Stimulated activated CD4-positive, alpha-beta T cell treated with anti-CD3 and anti-CD28 coated beads, Interleukin-1b, Interleukin-23, amount 100 ng/mL, for 48 hours (primary cell): Measurements from ENCODE around the gene SMCO2.
A peak's percentile ranks its signal among the peaks of the same experiment; 100 is the strongest.
"Not testable (repeated sequence)": the region's sequence is repeated elsewhere in the genome, so short reads cannot be mapped to it uniquely, and the experiment has no call there.

Experiments
- DNase-seq: peaks from one replicate; pipeline ENCODE4 v3.0.0-alpha.2; 2020

The SMCO2 gene

DNA sequence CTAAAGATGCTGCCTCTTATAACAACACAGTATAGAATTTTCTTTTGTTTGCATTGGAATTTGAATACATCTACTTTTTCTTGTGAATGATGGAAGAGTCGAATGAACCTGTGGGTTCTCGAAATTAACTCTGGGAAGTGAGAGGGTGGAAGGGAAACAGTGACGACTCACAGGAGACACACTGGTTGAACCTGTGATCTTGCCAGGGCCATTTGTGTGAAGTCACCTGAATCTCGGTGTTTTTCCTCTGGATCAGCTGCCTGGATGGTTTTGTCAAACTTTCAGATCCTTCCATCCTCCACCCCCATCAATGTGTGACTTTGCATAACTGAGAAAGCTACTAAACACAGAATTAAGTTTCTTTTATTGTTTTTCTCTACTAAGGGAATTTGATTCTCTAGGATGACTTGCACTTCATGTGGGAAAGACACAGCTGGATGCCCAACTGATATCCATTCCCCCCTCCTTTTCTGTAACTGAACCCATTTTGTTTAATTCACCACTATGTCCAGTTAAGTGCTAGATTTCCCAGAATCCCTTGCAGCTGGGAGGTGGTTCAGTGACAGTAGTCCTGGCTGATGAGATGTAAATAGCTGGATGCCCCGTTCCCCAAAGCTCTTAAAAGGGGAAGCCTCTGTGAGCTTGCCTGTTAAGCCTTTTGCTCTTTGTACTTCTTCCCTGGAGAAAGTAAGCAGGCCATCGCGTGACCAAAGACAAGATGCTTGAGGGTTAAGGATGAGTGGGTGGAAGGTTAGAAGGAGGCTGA is 83.8 kb downstream of the SMCO2 start:
- DNase-seq = no peak

DNA sequence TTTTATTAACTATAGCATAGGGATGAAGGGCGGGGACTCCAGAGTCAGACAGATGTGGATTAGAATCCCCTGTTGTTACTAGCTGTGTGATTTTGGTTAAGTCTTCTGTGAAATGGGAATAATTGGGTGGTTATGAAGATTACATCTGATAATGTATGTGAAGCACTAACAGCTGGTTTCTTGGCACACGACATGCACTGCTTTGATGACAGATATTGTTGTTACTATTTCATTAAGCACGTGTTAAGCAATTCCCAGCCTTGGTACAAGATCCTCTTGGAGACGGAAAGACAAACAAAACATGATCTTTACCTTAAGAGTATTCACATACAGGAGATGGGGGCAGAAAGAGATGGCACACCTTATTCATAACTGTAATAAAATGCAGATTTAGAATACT is 85.4 kb downstream of the SMCO2 start:
- DNase-seq = no peak

DNA sequence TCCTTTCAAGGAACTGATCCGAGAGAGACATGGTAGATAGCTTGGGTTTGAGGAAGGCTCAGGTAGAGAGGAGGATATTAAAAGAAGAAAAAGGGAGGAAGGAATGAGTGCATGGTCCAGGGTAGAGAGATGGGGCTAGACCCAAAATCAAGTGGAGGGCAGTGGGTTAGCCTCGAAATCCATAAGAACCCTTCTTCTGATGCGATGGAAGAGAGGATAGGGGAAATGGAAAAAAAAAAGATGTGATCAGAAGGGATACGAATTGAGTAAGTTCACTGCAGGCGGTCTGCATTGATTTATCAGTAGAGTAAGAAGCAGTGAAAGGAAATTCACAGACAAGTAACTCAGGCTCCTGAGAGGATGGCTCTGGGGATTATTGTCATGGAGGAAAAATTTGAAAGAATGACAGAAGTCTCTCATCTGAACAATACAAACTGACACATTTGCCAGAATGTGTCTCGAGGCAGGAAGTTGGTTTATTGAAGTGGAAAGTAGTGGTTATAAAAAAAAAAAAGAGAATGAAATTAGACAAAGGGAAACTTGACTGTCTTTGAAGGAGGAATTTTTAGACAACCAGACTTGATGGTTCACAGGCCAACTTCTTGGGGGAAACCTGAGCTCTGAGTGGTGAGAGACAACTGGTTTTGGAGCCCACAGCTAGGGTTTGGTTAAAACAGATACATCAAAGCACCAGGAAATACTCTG is 87.7 kb downstream of the SMCO2 start:
- DNase-seq = peak; percentile 11

DNA sequence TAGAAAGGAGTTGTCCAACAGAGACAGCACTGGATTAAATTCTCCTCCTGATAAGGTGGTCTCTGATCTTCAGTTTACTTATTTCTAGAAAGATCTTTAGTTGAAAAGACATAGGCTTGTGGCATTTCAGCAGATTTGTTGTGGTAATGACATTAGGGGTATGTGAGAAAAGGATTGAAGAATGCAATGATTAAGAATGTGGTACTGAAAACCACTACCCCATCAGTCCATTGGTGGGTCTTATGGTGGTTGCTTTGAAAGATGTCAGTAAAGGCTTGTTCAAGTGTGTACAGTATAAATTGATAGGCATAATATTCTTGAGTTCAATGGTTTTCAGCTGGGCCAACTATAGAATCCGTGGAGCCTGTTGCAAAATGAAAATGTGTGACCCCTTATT is 88.2 kb downstream of the SMCO2 start:
- no peak for DNase-seq

DNA sequence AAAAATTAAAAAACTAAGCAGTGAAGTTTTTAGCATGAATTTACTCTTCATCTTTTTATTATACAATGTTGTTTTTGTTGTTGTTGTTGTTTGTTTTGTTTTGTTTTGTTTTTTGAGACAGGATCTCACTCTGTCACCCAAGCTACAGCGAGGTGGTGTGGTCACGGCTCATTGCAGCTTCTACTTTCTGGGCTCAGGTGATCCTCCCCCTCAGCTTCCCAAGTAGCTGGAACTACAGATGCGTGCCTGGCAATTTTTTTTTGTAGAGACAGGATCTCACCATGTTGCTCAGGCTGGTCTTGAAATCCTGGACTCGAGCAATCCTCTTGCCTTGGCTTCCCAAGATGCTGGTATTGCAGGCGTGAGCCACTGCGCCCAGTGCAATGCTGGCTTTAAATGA is 88.8 kb downstream of the SMCO2 start:
- no peak for DNase-seq

DNA sequence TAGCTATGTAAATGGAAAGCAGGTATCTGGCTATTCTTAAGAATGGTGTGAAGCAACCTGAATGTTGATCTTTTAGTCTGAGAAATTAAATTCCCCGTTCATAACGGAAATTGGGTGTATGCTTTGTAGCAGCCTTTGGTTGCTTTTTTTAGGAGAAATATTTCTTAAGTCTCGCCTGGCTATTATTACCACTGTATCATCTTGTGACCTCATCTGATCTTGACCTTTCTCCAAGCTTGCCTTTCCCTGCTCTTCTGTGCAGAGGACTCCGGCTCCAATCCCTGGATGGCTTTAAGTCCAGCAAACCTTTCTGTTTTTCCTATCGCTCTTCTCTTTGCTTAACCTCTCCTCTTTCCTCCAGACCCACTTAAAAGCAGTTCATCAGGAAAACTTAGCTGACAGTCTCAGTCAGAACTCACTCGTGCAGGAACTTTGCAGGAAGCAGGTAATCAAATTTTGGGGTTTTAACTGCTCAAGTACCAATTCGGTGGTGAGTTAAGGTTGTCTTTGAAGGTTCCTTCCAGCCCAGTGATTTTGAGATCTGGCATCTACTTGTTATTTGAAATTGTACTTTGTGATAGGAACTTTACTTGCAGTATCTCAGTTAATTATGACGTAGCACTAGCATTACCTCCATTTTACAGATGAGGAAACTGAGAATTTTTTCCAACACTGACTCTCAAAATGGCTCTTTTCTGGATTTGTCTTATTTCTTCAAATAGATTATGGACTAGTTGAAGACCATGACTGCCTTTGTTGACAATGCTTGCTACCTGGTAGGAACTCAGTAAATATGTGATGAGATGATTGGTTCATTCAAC is 91.5 kb downstream of the SMCO2 start:
- DNase-seq = no peak

DNA sequence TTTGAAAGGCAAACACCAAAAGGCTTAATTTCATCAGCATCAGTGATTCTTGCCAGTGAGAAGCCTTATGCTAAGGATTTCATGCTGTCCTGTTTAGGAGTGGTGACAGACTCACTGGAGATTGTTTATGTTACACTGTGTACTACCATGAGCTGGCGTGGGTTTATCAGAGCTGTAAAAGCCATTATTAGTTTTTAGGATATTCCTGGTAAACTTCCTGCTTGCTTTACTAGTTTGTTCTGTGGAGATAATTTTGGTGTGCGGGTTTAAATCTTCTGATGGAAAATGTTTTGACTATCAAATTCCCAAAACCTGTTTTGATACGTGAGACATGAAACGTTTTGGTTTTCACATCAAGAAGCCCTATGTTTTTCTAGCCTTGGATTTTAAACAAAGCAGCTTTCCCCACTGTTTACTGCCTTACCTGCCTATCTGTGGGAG is 92.7 kb downstream of the SMCO2 start:
- no peak for DNase-seq

DNA sequence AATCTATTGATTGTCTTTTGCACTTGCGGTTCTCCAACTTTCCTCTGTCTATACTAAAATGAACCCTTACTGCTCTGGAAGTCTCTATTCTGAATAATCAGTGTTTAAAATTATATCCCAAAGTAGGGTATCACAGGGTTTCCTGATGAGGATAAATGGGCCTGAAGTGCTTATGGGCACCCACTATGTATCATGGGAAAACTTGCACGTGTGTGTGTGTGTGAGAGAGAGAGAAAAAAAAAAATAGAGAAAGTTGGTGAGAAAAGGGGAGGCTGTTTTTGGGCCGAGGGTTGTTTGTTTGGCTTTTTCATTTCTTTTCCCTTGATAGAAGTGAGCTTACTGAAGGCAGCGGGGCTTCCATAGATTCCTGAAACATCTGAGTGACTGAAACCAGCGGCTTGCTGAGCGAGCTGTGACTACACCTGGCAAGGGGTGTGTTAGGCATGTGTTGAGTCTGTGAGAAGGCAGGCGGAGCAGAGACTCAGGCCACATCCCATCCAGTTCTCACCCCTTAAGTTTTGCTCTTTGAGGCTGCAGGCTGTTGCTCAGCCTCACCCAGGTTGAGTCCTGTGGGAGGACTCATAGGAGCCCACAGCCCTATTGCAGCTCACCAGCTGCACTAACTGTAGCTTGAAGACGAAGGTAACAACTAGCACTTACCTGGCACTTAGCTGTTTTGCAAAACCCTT is 94.6 kb downstream of the SMCO2 start:
- DNase-seq = no peak

DNA sequence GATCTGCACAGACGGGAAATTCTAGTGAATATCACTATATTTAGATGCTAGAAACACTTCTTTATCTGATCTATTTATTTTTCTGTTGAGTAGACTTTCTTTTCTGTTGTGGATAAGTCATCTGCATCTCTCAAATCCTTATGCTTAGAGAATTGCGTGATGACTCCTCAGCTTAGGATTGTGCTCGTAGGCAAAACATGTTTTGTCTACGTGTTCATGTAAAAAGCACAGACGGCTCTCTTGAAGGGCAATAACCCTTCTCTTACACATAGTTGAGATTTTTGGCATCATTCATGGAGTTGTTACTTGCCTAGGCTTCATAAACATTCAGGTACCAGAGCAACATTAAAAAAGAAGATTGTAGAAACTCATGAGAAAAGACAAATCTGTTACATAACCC is 96.1 kb downstream of the SMCO2 start:
- DNase-seq = no peak

DNA sequence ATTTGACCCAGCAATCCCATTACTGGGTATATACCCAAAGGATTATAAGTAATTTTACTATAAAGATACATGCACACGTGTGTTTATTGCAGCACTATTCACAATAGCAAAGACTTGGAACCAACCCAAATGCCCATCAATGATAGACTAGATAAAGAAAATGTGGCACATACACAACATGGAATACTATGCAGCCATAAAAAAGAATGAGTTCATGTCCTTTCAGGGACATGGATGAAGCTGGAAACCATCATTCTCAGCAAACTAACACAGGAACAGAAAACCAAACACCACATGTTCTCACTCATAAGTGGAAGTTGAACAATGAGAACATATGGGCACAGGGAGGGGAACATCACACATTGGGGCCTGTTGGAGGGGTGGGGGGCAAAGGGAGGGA is 98.3 kb downstream of the SMCO2 start:
- DNase-seq = not testable (repeated sequence)

DNA sequence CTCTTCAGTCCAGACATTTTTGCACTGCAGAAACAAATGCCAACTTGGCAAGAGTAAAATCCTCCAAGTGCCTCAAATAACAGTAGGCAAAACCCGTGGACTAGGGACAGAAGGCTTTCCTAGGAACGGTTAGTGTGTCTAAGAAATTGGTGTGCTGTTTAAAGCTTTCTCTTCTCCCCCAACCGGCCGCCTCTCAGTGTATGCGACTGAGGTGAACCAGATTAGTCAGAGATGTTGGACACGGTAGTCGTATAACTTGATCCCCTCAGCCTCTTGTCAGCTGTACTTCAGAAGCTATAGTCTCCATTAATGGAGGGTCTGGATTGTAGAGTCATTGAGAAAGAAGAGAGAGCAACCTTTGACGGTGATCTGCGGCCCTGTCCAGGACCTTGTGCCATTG is 99.1 kb downstream of the SMCO2 start:
- DNase-seq = no peak

DNA sequence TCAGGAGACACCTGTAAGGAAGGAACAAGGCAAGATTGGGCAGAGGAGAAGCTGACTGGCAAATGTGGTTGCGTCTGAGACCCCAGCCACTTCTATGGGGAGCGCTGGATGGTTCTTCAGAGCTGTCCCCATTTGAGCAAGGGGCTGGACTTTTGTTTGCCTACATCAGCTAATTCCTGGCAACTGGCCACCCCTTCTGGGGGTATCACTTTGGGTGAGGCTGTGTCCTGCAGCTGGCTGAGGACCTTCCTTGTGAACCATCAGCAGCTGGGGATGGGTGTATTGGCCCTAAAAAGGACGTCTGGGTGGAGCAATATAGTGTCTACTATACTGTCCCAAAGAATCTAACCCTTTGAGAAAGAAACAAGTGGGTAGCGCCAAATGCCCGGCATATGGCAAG is 101.1 kb downstream of the SMCO2 start:
- DNase-seq = no peak

DNA sequence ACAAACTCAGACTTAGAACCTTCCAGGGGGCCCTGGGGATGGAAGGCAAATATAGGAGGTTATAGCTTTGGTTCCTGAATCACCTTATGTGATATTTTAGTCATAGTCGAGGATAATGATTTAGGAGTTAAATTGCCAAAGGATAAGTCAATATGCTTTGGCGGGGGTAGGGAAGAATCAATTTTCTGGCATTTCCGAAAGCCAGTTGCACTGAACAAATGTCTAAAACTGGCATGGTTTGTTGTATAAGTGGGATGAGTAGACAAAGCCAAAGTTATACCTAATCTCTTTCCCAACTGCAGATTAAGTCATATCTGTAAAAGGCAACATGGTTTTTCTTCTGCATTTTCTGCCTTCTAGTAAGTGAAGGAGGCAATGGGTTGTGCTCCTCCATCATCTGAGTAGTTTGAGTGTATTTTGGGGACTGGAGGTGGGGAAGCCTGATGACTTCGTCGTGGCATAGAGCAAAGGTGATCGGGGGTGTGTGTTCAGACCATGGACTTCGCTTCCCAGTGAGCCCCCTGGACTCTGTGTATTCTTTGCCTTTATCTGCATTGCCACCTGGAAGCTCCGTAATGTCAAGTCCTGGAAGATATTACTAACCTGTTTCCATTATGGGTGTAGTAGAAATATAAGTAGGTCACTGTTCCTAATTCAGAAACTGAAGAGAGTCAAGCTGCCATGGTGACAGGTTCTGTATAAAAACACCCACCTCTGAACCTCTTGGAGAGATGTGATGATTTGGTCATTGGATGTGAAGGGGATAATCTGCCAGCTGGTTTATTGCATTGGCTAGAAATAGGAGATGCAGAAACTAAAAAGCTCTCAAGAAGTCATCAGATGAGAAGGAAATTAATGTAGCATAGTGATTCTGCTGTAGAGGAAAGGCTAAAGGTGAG is 102.0 kb downstream of the SMCO2 start:
- no peak for DNase-seq

DNA sequence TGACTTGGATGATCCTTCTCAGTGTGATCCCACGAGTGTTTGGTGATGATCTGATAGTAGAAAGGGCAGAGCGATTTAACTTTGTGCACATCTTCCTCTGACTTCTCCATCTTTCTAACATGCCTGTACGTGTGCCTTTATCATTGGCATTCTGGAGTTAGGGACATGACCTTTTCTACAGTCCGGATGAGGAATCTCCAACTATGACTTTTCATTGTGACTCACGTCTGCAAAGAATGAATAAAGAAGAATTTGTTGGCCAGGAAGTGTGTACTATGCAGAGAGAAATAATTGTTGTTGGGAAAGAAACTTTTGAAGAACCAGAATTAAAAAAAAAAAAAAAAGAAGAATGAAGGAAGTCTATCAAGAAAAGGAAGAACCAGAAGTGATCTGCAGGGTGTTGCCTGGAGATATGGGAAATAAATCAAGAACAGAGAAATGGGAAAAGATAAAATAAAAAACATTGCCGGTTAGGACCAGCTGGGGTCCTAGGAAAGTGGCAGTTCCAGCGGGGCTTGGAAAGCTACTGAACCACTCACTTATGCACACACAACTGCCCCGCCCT is 102.8 kb downstream of the SMCO2 start:
- no peak for DNase-seq

DNA sequence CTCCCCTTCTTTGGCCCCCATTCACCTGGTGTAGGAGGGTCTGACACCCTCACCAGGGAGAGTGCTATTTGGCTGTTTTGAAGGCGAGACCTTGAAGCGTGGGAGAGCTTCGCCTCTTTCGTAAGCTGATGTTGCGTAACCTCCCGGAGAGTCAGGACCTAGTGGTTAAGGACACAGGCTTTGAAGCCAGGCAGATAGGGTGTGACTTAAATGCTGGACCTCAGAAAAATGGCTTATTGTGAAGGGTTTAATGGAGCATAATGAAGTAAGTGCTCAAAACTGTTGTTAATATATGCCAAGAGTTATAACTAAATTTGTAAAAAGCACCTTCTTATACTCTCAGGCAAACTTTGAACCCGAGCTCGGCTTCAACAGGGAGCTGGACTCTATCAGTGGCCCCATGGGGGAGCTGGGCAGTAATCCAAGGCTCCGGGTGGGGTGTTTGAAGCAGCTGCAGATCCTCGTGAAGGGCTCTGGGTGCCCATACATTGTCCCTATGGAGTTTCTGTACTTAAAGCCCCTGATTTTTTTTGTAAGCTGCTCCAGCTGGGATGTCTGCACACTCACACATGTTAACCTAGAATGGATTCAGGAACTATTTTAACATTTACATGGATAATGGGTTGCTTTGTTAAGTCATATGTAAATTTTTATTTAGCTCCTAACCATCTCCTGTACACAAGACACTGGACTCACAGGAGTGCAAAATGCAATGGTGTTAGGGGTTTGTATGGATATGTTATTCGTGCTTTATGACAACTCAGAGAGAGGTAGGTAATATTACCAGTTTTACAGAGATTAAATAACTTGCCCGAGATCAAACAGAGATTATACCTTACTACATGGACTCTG is 103.5 kb downstream of the SMCO2 start:
- DNase-seq = no peak

DNA sequence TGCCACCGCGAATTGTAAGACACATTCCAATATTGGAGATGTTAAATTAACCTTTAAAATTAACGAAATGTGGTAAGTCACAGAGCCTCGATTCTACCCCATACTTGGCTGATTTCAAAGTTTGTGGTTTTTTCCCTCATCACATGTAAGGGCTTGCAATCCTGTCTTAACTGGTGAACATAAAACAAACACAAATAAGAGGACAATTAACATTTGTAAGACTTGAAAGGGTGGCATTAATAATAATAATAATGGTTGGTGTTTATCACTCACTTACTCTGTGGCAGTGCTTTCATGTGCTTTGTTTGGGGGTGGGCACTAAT is 104.1 kb downstream of the SMCO2 start:
- no peak for DNase-seq

DNA sequence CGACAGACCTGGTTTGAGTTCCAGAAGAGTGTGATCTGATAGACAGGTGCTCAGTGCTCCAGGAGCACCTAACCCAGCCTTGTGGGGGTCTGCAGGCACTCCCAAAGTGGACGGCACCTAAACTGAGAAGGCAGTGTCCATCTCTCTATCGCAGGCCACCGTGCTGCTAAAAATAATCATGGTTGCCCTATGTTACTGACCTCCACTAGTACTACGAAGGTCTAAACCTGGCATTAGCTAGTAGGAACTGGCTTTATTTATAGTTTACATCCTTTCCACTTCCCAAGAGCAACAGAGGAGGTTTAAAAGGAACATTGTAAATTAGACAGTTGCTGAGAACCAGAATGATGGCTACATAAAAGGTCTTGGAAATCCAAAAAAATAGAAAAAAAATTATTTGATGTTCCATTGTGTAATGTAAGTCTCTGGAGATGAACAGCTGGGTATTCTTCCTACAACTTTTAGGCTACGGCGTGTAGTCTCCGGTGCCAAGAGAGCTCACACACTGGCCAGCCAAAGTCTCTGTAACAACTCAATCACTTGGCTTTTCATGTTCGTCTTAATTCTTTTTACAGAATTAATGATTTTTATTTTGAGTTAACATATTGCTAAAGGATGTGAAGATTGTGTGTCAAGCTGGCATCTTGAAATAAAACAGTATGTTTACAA is 104.8 kb downstream of the SMCO2 start:
- DNase-seq = no peak
